Natural killer cell (primary cell): ENCODE data around the gene PRCD. TPM values are rescaled to one million over a fixed set of nuclear protein-coding genes. Genes with fewer than 3 reads are reported as not detected.
A peak's percentile ranks its signal among the peaks of the same experiment; 100 is the strongest.
"Not testable (repeated sequence)": the region's sequence is repeated elsewhere in the genome, so short reads cannot be mapped to it uniquely, and the experiment has no call there.

Experiments
- ATAC-seq, 3 donors: fragments of 150-1000 bp in 2 of 3; fragments of 200-7000 bp in 1 of 3; cut with Tn5 transposase; 1 replicate in 1 of 3; 2 replicates in 2 of 3; pipeline ENCODE4 v1.10.0; 2021; ENCODE audit warnings: mild to moderate bottlenecking in 2 of 3, moderate library complexity in 2 of 3
- DNase-seq, 2 donors: peaks; one replicate each; pipeline versions ENCODE4 v3.0.0 to v3.0.0-alpha.2; 2013 to 2021; ENCODE audit warnings: mixed read lengths in 1 of 2
- H3K27ac ChIP-seq: one replicate; pipeline ENCODE4 v1.5.1; 2013; ENCODE audit warnings: mild to moderate bottlenecking, low read length
- H3K27me3 ChIP-seq: one replicate; pipeline ENCODE4 v1.6.1; 2013; ENCODE audit warnings: low read length; ENCODE audit not compliant: control insufficient read depth, insufficient read depth
- H3K36me3 ChIP-seq: one replicate; pipeline ENCODE4 v1.6.1; 2013; ENCODE audit warnings: low read length; ENCODE audit not compliant: control insufficient read depth, insufficient read depth
- H3K4me1 ChIP-seq: one replicate; pipeline ENCODE4 v1.6.1; 2013; ENCODE audit warnings: low read length; ENCODE audit not compliant: control insufficient read depth, insufficient read depth
- H3K4me3 ChIP-seq: one replicate; pipeline ENCODE4 v1.5.1; 2013; ENCODE audit warnings: low read length
- H3K9me3 ChIP-seq: one replicate; pipeline ENCODE4 v1.6.1; 2013; ENCODE audit warnings: low read length; ENCODE audit not compliant: control insufficient read depth, insufficient read depth
- H3K27ac Mint-ChIP-seq, 2 donors: one replicate each; pipeline ENCODE4 v1.8.0; 2022; ENCODE audit warnings: mild to moderate bottlenecking in 2 of 2, mixed read lengths in 2 of 2, moderate library complexity in 1 of 2
- H3K27me3 Mint-ChIP-seq, 2 donors: one replicate each; pipeline ENCODE4 v1.8.0; 2022; ENCODE audit warnings: low read depth in 2 of 2, mixed read lengths in 2 of 2
- H3K36me3 Mint-ChIP-seq: one replicate; pipeline ENCODE4 v1.8.0; 2022; ENCODE audit warnings: mixed read lengths
- H3K4me1 Mint-ChIP-seq, 2 donors: one replicate each; pipeline ENCODE4 v1.8.0; 2022; ENCODE audit warnings: mixed read lengths in 2 of 2
- H3K4me3 Mint-ChIP-seq: one replicate; pipeline ENCODE4 v1.8.0; 2022; ENCODE audit warnings: mild to moderate bottlenecking, moderate library complexity, mixed read lengths
- H3K9me3 Mint-ChIP-seq, 2 donors: one replicate each; pipeline ENCODE4 v1.8.0; 2022; ENCODE audit warnings: mixed read lengths in 2 of 2
- WGBS: methylation state at CpG from one replicate; pipeline ENCODE4 v1.1.7; 2013; ENCODE audit warnings: missing lambda C conversion rate; ENCODE audit not compliant: insufficient coverage; 5-methylcytosine and 5-hydroxymethylcytosine counted together
- intact Hi-C: fragments of 100-400 bp; cut with micrococcal nuclease; formaldehyde crosslinking; loops from one replicate; pipeline ENCODE4 v1.14.2; 2022
- total RNA-seq, 4 donors: library from RNA; stranded (reverse); fragments of 120-200 nt in 1 of 4; gene quantifications; one replicate each; pipeline versions ENCODE4 v1.2.3 to v1.2.4, GENCODE V29; 2013 to 2022
- TF ChIP-seq, protein P1 (sequence below): fragments of 200-600 bp; IDR thresholded peaks from one replicate; pipeline ENCODE4 v1.8.0; 2022; ENCODE audit warnings: antibody characterized with exemption

Gene PRCD
- total RNA-seq, 3 donors from 2014 or later (not counting 1 experiment from before 2014, with no cell fraction given): 0.77 to 1.1 (median 0.82) TPM

GRCh38 chr17:76506408-76507345 is 33.2 kb upstream of the PRCD start:
- 30% methylated on average over 24 of the region's 24 CpGs for WGBS
- H3K4me1 ChIP-seq: peaks cover 33% of the 10 kb centered on the region

DNA sequence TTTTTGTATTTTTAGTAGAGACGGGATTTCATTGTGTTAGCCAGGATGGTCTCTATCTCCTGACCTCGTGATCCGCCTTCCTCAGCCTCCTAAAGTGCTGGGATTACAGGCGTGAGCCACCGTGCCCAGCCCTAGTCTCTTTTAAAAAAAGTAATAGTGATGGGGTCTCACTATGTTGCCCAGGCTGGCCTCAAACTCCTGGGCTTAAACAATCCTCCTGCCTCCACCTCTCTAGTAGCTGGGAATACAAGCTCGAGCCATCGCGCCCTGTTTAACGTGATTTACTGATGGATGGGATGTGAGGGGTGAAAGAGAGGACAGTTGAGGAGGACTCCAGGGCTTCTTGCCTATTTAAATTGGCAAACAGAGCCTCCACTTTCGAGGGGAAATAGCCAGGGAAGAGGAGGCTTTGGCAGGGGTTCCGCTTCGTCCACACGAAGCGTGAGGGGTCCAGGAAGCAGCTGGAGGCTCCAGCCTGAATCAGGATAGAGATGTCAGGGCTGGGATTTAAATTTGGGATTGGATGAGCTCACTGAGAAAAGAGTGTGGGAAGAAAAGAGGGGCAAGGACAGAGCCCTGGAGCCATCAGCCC is 31.3 kb upstream of the PRCD start:
- WGBS: 90% methylated on average over 12 of the region's 14 CpGs
- H3K4me3 Mint-ChIP-seq, H3K36me3 Mint-ChIP-seq, DNase-seq, H3K9me3 ChIP-seq, H3K27ac Mint-ChIP-seq, H3K27me3 Mint-ChIP-seq, H3K27me3 ChIP-seq, ATAC-seq, H3K4me3 ChIP-seq, H3K36me3 ChIP-seq, H3K9me3 Mint-ChIP-seq, H3K27ac ChIP-seq: not testable (repeated sequence)
- intact Hi-C loops: loop anchor here (5.0 kb wide), 1 partner anchor 206 kb away; no protein-coding TSS in a partner anchor
- H3K4me1 ChIP-seq: peaks cover 43% of the 10 kb centered on the region
- H3K4me1 Mint-ChIP-seq: peaks cover 22 to 26% of the 10 kb centered on the region in 2 donors

More at GRCh38 chr17:76506408-76507345, 33.2 kb upstream of the PRCD start:
- Mint-ChIP-seq H3K27me3 (no peaks in the 10 kb centered on the region), H3K4me3 (no peak overlapping the region), H3K36me3 (no peaks in the 10 kb centered on the region), H3K4me1 (peaks cover 12 to 25% of the 10 kb centered on the region in 2 donors), H3K27ac (peak overlapping the region in 1 of 2 donors; percentile 74), H3K9me3 (no peaks in the 10 kb centered on the region)
- Histone ChIP-seq H3K27me3 (no peaks in the 10 kb centered on the region), H3K36me3 (no peaks in the 10 kb centered on the region), H3K27ac (peak overlapping the region; percentile 56), H3K4me3 (no peak overlapping the region), H3K9me3 (no peaks in the 10 kb centered on the region)
- ATAC-seq (peak; percentile 90 to 92 (median 91)), DNase-seq (peak; percentile 95)
- intact Hi-C loops: loop anchor here (1.0 to 5.0 kb wide), 3 partner anchors 40 to 204 kb away; no protein-coding TSS in a partner anchor
- TF ChIP-seq, protein P1, sequence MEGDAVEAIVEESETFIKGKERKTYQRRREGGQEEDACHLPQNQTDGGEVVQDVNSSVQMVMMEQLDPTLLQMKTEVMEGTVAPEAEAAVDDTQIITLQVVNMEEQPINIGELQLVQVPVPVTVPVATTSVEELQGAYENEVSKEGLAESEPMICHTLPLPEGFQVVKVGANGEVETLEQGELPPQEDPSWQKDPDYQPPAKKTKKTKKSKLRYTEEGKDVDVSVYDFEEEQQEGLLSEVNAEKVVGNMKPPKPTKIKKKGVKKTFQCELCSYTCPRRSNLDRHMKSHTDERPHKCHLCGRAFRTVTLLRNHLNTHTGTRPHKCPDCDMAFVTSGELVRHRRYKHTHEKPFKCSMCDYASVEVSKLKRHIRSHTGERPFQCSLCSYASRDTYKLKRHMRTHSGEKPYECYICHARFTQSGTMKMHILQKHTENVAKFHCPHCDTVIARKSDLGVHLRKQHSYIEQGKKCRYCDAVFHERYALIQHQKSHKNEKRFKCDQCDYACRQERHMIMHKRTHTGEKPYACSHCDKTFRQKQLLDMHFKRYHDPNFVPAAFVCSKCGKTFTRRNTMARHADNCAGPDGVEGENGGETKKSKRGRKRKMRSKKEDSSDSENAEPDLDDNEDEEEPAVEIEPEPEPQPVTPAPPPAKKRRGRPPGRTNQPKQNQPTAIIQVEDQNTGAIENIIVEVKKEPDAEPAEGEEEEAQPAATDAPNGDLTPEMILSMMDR: peak; percentile 84

DNA sequence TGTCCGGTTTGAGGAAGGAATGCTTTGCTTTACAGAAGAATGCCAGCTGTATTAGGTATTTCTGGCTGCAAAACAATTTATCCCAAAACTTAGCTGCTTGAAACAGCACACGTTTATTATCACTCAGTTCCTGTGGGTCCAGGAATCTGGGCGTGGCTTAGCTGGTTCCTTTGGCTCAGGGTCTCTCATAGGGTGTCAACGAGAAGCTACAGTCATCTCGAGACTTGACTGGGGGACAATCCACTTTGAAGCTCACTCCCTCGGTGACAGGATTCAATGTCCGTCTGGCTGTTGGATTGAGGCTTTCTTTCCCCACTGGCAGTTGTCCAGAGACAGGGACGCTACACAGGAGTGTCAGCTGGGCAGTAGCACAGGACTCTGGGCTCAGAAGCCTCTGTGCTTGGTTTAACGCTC is 29.0 kb upstream of the PRCD start:
- intact Hi-C loops: loop anchor here (10.0 kb wide), 1 partner anchor 246 kb away; the partner anchor contains the start of gene UBALD2
- Mint-ChIP-seq H3K36me3 (no peaks in the 10 kb centered on the region), H3K27ac (peak overlapping the region; percentile 53 to 58), H3K9me3 (no peaks in the 10 kb centered on the region), H3K4me3 (no peak overlapping the region), H3K4me1 (peaks cover 38 to 46% of the 10 kb centered on the region in 2 donors), H3K27me3 (no peaks in the 10 kb centered on the region)
- H3K9me3 ChIP-seq: no peaks in the 10 kb centered on the region
- H3K4me1 ChIP-seq: peaks cover 66% of the 10 kb centered on the region
- H3K4me3 ChIP-seq: no peak overlapping the region
- DNase-seq: no peak
- no peaks in the 10 kb centered on the region for H3K27me3 ChIP-seq
- no peak for ATAC-seq
- TF ChIP-seq, protein P1: no peak
- H3K36me3 ChIP-seq: no peaks in the 10 kb centered on the region
- 83% methylated on average over 9 of the region's 9 CpGs for WGBS
- H3K27ac ChIP-seq: no peak overlapping the region
